HG03432 (cell line): Measurements from ENCODE around the gene ASIC2.

Experiments
- ATAC-seq: cut with Tn5 transposase; IDR thresholded peaks from one replicate; pipeline ENCODE4 v1.9.1; 2021; ENCODE audit warnings: mild to moderate bottlenecking, moderate library complexity; ENCODE audit not compliant: unreplicated experiment

The ASIC2 gene

GRCh38 chr17:33082529-33083173 is 210.4 kb downstream of the ASIC2 start:
- ATAC-seq: no peak

- no peak for ATAC-seq
These were observed 213.0 kb downstream of the ASIC2 start for GRCh38 chr17:33080091-33080490.

GRCh38 chr17:33079201-33079600 is 213.9 kb downstream of the ASIC2 start:
- no peak for ATAC-seq

GRCh38 chr17:33076979-33077378 is 216.1 kb downstream of the ASIC2 start:
- ATAC-seq: no peak

DNA sequence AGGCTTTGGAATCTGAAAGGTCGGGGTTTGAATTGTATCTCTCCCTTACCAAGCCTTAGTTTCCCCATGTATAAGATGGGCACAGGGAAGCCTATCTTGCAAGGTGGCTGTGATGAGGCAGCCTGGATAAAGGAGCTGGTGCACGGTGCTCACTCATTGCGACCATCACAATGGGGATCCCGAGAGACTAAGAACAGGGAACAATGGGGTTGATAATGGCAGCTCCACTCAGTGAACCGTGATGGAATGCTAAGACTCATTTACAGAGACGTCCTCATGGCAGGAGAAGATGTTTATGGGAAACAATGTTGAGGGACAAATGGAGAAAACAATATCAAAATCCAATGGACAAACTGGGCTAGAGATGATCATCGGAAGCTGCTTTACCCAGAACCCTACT is 219.7 kb downstream of the ASIC2 start:
- no peak for ATAC-seq

DNA sequence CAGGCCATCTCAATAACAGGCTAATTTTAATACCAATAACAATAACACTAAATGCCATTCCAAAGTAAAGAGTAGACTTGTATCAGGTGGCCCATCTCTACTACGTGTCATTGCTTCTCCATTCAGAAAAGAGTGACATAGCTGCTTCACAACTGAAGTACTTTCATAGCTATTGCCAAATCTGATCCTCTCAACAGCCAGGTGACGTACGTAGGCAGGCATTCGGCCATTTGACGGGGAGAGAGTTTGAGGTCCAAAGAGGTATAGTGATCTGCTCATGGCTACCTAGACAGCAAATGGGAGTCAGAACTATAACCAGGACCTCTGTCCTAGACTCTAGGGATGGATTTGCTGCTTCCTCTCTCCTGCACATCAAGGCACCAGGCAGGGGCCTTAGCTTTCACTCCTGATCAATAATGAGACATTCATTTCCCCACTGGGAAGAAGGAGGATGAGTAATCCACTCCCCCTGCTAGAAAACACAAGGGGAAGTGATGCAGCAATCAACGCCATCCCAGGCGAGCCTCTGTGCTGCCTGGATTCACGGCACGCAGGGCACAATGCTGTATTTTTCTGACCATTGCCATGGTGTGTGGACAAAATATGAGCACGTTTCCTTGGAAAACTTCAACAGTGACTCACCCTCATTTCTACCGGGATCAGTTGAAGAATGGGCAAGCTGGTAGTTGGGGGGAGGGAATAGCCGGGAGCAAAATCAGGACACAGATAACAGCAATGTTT is 220.5 kb downstream of the ASIC2 start:
- ATAC-seq: no peak

- ATAC-seq: no peak
These were observed 221.4 kb downstream of the ASIC2 start for GRCh38 chr17:33071656-33072055.

- no peak for ATAC-seq
These were observed 235.5 kb downstream of the ASIC2 start for GRCh38 chr17:33057564-33057963.

GRCh38 chr17:33056399-33057146 is 236.5 kb downstream of the ASIC2 start:
- no peak for ATAC-seq

GRCh38 chr17:33055746-33056145 is 237.3 kb downstream of the ASIC2 start:
- no peak for ATAC-seq

GRCh38 chr17:33055171-33055611 is 237.9 kb downstream of the ASIC2 start:
- ATAC-seq: no peak

DNA sequence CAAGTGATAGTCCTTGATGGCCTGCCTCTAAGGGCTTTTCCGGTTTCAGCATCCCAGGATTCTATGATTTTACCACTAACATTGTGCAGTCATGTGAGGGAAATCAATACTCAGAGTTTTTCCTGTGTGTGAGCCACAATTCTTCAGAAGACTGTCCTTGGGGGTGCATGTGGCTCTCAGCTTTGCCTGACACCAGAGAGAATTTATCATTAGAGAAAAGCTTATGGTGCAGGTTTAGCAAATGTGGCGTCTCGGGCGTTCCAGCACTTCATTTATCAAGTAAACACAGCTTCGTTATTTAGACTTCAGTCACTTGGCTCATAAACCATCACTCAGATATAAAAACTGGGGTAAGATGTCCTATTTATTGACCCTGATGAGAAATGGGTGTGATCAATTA is 238.7 kb downstream of the ASIC2 start:
- no peak for ATAC-seq

- no peak for ATAC-seq
These were observed 239.4 kb downstream of the ASIC2 start for GRCh38 chr17:33053676-33054075.

DNA sequence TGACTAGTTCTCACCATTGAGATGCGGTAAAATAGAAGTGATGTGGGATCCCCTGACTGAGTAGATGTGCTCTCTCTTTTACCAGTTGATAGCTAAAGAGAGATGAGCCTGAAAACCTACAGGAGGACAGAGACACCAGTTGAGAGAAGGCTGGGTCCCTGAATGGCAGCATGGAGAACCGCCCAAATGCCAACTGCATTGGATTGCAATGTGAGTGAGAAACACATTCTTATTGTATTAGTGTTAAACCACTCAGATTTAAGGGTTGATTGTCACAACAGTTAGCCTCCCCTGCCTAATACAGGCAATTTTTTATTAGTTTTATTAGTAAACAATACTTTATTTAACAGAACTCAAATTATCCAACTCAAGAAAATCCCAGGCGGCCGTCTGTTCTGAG is 240.2 kb downstream of the ASIC2 start:
- ATAC-seq: no peak

DNA sequence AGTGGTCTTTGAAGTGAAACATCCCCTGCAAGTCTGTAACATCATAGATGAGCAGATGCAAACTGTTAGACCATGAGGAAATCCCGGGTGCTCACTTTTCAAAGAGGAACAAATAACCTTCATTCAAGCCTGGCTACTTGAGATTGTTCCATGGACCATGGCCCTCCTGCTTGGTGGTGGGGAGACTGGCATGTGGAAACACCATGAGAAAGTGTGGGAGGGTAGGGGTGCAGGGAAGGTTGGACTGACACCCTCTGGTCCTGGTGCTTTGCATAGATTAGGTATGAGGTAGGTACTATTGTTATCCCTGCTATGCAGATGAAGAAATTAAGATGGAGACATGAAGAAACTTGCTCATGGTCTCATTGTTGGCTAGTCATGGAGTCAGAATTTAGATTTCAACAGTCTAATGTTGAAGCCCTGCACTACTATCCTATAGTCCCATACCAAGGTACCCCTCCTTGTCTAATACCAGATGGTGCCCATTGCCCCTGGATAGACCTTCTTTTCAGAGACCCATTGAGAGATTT is 242.4 kb downstream of the ASIC2 start:
- ATAC-seq: no peak

DNA sequence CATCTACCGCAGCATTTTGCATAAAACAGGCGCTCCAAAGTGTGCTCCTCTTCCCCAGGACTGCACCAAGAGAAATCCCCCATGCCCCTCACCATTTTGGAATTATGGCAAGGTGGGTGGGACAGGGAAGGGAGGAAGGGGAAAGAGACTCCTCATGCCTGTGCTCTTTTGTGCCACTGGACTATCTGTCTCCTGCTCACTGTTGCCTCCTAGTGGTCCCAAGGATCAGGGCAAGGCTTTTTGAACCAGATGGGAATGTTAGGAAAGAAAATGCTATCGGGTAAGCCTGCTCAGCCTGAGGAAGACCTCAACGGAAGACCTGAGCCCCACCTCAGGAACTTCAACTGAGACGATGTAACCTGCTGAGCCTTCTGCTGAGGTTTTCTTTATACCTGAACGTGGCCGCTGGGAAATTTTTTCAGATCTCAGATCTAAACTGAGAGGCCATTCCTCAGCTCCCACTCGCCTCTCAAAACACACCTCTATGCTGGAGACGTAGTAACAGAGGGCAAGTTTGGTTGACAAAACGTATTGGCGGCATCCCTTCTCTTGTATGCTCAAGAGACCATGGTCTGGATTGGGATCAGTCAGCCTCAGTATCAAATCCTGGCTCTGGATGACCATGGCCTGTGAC is 243.2 kb downstream of the ASIC2 start:
- ATAC-seq: no peak

- no peak for ATAC-seq
These were observed 246.5 kb downstream of the ASIC2 start for GRCh38 chr17:33046361-33047255.

DNA sequence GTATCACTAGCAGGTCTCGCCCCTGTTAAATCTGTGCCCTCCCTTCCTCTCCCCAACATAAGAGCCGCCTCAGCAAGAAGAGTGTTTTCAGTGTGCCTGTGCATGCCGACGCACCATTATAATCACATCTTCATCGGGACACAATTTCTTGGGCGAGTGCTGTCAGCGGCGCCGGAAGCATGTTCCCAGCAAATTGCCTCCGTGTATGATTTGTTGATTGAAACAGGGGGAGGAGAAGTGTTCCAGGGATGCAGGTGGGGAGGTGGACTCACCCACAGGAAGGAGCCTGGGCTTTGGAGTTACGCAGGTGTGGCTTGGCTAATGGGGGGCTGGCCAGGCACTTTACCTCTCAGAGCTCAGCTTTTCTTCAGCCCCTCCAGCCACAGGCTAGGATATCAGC is 247.9 kb downstream of the ASIC2 start:
- ATAC-seq: no peak

DNA sequence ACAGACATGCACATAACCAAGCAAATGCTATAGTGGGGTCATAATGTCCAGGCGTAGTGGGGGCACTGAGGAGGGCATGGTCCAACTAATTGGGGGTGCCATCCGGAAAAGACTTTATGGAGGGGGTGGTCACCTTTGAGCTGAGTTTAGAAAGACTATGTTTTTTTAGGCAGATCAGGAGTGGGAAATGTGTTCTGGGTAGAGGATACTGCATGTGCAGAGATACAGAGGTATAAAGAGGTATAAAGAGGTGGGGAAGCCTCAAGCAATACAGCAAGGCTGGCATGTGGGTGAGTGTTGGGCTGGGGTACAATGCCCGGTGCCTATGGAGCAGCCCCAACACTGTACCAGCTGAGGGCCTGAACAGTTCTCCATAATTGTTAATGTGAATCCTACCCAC is 248.3 kb downstream of the ASIC2 start:
- ATAC-seq: no peak

DNA sequence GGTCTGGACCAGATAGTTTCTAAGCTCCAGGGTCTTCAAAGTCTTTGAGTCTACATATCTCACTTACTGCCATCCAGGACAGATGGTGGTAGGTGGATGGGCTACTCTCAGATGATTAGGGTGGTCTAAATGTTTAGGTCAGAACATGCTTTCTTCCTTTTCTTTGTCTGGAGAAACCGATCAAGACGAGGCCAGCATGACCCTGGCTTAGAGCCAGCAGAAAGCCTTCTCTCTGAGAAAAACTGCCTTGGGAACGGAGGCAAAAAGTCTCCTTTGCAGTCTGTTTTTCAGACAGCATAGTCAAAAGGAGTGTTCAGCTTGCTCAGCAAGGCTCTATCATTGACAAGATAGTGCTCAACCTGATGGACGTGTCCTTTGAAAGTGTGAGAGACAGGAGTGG is 252.6 kb downstream of the ASIC2 start:
- no peak for ATAC-seq
